GM19395 (cell line): ENCODE results near the gene TKT.
"Not testable (repeated sequence)": the region's sequence is repeated elsewhere in the genome, so short reads cannot be mapped to it uniquely, and the experiment has no call there.

ENCODE experiments used
- ATAC-seq: cut with Tn5 transposase; IDR thresholded peaks from one replicate; pipeline ENCODE4 v1.9.1; 2021; ENCODE audit warnings: mild to moderate bottlenecking, moderate library complexity; ENCODE audit not compliant: unreplicated experiment

TKT gene, protein sequence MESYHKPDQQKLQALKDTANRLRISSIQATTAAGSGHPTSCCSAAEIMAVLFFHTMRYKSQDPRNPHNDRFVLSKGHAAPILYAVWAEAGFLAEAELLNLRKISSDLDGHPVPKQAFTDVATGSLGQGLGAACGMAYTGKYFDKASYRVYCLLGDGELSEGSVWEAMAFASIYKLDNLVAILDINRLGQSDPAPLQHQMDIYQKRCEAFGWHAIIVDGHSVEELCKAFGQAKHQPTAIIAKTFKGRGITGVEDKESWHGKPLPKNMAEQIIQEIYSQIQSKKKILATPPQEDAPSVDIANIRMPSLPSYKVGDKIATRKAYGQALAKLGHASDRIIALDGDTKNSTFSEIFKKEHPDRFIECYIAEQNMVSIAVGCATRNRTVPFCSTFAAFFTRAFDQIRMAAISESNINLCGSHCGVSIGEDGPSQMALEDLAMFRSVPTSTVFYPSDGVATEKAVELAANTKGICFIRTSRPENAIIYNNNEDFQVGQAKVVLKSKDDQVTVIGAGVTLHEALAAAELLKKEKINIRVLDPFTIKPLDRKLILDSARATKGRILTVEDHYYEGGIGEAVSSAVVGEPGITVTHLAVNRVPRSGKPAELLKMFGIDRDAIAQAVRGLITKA

DNA sequence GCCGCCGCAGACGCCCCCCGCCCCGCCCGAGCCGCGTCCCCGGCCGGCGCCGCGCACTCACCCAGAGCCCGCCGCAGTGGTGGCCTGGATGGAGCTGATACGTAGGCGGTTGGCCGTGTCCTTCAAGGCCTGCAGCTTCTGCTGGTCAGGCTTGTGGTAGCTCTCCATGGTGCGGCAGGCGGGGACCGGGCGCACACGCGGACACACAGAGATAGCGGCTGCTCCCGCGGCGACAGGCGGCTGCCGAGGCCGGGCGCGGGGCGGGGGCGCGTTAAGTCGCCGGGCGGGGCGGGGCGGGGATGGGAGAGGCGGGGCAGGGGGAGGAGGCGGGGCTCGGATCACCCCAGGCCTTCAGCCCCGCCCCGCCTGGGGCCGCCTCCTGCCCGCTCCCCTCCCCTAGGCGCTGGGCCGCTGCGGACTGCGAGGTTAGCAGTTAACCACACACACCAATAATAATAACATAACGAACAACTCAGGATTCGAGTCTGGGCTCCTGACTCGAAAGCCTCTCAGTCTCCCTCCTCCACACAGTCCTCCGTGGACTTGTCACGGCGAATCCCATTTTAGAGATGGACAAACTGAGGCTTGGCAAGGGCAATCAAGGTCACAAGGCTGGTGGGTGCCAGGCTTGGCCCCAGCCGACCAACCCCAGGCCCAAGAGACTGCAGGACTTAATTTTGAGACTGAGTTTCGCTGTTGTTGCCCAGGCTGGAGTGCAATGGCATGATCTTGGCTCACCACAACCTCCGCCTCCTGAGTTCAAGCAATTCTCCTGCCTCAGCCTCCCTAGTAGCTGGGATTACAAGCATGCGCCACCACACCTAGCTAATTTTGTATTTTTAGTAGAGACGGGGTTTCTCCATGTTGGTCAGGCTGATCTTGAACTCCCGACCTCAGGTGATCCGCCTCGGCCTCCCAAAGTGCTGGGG is at the start of gene TKT:
Gene TKT (minus strand): TSS at position 248 of the 929 bp plus-strand sequence. CDS start 80 bp downstream, at position 168.
- ATAC-seq = peak; percentile 52

DNA sequence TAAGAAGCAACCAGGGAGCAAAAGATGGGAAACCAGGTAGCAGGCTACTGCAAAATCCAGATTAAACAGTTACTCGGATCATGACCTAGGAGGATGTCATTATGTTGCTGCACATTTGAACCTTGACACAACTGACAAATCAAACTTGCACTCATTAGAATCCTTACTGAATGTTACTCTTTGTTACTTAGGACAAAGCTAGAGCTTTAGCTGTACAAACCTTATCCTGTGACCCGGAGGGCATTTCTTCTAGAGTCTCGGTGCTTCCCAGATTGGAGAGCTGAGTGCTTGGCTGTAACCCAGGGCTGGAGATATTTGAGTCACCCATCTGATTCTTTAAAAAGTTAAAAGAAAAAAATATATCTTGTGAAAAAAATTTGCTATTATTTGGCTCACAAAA is 48.1 kb upstream of the TKT start:
- ATAC-seq = no peak

DNA sequence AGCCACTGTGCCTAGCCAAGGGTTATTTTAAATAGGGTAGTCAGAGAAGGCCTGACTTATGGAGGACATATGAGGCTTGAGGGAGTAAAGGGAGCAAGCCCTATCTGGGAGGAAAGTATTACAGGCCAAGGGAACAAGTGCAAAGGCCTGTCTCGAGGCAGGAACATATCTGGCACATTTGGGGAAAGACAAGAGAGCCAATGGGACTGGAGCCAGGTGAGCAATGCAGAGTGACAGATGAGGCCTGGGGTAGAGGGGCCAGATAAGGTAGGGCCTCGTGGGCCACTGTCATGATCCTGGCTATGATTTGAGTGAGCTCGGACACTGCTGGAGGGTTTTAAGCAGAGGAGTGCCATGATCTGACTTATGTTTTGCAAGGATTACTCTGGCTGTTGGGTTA is 47.7 kb upstream of the TKT start:
- ATAC-seq = no peak

DNA sequence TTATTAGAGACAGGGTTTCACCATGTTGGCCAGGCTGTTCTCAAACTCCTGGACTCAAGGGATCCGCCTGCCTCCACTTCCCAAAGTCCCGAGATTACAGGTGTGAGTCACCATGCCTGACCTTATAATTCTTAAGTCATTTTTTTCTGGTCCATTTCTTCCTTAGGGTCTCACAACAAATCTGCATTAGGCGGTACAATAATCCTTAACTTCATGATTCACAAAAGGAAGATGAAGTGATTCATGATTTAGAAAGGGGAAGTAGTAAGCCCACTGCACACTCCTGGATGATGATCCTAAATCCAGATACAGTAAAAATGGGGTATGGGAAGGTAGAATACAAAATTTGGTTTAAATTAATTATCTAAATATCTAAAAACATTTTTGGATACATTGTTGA is 45.0 kb upstream of the TKT start:
- ATAC-seq = no peak

DNA sequence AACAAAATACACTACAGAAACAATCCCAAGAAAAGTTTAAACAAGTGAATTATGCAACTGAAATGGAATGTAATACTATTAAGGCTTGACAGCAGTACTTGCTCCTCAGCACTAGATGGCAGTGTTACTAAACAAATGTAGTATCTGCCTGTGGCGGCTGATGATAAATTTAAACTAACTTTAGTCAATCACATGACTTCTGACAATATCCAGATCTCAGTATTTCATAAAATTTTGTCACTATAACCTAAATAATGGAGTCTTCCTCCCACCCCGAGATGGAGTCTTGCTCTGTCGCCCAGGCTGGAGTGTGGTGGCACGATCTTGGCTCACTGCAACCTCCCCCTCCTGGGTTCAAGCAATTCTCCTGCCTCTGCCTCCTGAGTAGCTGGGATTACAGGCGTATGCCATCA is 43.8 kb upstream of the TKT start:
- not testable (repeated sequence) for ATAC-seq

DNA sequence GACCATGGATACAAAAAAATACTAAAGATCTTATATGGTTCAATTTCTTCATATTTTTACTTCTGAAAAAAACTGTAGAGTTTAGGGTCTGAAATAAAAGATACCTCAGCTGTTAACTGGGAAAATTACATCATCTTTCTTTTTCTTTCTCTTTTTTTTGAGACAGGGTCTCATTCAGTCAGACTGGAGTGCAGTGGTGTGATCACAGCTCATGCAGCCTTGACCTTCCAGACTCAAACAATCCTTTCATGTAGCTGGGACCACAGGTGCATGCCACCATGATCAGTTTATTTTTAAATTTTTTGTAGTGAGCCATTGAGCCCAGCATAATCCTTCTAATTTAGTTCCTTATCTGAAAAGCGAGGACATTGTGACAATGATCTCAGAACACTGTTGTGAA is 39.6 kb upstream of the TKT start:
- ATAC-seq = no peak

DNA sequence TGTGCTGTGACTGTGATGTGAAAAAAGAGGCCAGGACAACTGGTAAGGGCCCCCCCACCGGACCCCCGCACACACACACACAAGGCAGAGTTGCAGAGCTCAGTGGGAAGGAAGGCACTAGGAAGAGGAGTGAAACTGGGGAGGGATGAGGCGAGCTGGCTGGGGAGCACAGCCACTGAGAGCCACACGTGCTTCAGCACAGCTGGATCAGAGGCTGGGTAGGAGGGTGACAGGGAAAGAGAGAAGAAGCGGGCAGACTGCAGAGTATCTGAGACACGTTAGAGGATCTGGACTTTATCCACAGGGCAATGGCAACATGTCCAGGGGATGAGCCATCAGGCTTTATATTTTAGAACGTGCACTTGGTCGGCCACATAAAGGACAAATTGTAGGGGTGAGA is 38.0 kb upstream of the TKT start:
- no peak for ATAC-seq

DNA sequence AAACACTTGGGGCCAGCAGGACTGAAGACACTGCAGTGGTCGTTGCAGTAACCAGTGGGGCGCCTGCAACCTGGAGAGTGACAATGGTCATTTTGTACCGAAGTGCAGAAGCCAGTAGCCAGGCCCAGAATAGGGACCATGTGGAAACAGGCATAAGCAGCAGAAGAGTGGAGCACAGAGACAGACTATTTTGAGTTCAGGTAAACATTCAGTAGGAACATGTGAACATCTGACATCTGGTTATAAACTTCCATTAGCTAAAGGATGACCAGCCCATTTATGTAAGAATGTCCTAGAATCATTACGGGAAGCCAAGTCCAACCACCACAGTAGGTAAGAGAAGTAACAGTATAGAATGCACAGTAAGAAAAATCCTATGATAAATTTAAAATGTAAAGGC is 32.4 kb upstream of the TKT start:
- no peak for ATAC-seq

DNA sequence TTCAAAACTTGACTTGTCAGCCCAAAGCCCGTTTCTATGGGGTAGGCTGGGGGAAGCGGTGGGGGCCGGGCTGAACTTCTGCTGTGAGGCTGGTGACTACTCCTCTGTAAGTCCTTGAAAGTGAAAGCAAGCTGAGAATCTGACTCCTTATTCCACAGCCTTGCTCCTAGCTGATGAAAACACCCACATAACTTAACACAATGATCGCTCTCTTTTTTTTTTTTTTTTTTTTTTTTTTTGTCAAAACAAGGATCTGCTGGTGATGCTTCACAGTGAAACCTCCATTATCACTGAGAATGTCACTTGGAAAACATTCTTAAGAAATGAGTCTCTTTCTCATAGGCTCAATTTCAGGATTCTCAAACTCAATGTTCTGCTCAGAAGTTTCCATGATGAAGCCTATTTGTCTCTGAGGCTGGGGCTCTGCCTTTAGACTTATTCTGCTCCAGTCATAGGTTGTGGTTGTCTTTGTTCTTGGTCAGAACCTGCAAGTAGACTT is 31.4 kb upstream of the TKT start:
- no peak for ATAC-seq

DNA sequence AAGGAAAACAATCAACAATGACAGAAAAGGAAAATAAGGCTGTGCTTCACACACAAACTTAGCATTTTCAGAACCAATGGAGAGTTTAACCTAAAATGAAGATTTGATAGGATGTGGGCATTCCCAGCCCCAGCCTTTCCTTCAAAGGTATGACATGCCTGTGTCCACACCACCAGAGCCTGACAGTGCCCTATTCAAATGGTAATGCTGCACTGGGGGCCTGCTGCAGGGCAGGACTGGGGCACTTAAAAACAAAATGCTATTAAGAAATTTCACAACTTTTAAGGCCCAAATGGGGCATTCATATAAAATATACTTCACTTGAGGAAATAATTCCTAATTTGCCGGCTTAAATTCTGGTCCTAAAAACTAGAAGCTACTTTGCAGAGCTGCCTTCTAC is 30.9 kb upstream of the TKT start:
- no peak for ATAC-seq

DNA sequence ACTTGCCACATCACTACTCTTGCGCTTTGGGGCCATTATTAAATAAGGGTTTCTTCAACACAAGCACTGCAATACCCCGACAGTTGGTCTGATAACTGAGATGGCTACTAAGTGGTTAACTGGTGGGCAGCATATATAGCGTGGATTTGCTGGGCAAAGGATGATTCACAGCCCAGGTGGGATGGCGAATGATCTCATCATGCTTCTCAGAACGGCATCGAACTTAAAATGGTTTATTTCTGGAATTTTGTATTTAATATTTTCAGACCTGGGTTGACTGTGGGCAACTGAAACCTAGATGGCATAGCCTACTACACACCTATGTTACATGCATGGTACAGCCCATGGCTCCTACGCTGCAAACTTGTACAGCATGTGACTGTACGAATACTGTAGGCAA is 26.8 kb upstream of the TKT start:
- ATAC-seq = no peak

DNA sequence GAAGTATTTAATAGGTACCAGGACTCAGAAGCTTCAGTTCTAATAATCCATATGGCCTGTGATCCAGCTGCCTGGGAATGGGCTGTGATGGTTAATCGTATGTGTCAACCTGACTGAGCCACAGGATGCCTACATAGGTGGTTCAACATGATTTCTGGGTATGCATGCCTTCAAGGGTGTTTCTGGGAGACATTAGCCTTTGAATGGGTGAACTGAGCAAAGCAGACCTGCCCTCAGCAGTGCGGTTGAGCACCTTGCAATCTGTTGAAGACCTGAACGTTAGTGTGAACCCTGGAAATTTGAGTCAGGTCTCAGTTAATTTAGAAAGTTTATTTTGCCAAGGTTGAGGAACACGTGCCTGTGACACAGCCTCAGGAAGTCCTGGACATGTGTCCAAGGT is 22.8 kb upstream of the TKT start:
- no peak for ATAC-seq

DNA sequence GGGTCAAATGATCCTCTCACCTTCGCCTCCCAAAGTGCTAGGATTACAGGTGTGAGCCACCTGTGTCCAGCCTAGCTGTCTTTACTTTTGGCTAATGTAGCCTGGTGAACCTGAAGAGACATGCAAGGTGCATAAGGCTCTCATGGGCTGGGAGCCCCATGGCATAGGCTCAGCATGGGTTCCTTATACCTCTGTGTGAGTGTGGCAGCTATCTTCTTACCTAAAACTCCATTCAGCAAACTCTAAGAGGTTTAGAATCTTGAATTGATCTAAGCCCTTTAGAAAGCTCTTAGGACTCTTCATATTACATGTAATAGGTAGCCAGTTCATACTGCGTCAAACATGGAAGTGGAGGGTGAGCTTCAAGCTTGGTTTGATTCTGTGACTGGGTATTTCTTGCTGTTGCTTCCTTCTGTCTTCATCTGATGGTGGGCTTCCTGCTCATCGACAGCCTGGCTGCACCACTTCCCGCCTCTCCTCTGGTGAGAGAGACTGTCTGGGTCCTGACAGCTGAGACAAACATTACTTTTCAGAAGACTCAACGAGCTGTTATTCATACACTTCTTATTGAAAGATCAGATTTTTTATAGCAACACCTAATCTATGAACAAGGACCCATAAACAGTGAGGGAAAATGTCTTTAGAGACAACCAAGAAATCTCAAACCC is 19.2 kb upstream of the TKT start:
- ATAC-seq = no peak

DNA sequence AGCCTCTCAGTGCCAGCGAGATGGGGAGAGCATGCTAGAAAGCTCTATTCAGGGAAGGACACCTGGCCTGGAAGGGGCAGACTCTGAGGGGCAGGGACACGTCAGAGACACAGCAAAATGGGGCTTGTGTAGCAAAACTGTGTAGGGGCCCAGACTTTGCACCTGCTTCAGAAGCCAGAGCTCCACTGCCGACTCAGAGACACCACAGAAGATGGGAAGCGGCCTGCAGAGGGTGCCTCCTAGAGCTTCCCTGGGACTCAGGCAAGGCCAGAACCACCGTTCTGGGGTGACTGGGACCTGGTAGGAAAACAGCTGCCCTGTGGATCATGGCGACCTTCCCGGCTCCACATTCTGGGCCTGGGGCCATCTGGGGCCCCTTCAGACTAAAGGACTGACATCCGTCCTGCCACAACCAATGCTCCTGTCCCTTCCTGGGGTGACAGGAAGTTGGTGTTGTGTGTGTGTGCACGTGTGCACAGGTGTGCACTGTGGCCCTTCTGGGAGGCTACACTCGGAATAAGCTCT is 17.4 kb upstream of the TKT start:
- ATAC-seq = no peak

DNA sequence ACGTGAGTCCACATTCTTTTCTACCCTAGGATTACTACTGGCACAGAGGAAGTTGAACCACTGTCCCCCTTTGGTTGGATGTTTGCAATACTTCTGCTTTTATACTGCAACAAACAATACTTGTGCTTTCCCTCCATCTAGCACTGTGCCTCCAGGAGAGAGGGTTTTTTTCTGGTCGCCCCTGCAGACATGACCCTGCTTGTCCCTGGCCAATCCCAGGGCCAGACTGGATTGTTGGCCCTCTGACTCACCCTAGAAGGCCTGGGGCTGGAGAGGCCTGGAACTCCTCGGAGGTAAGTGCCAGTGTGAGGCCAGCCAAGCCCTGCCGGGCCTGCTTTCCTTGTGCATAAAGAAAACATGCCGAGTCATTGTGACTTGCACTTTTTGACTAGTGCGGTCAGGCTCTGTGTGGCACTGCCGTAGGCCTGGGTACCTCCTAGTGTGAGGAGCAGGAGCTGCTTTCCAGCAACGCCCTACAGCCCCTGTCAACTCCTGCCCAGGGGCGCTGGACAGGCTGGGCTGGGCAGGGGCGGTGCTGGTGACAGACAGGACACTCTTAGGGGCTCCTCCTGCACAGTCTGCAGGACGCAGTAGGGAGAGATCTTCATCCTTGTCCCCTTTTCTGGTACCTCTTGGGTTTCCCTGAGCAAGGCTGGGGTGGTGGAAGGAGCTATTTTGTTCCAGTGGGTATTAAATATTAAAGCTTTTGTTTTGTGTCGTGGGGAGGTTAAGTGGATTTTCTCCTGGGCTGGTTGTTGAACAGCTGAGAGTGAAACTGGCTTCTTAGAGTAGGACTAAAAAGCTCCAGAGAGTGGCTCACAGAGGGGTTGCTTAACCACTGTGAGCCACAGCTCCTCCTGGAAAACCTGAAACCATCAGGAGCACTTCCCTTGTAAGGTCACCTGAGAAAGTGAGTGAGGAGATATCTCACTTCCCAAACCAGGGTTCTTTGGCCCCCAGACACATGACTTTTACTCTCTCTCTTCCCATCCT is 14.4 kb upstream of the TKT start:
- peak; percentile 79 for ATAC-seq

DNA sequence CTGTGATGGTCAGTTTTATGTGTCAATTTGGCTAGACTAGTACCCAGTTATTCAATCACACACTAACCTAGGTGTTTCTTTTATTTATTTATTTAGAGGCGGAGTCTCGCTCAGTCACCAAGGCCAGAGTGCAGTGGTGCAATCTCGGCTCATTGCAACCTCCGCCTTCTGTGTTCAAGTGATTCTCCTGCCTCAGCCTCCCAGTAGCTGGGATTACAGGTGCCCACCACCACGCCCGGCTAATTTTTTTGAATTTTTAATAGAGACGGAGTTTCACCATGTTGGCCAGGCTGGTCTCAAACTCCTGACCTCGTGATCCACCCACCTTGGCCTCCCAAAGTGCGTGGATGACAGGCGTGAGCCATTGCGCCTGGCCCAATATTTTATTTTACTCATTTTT is 13.4 kb upstream of the TKT start:
- ATAC-seq = not testable (repeated sequence)

DNA sequence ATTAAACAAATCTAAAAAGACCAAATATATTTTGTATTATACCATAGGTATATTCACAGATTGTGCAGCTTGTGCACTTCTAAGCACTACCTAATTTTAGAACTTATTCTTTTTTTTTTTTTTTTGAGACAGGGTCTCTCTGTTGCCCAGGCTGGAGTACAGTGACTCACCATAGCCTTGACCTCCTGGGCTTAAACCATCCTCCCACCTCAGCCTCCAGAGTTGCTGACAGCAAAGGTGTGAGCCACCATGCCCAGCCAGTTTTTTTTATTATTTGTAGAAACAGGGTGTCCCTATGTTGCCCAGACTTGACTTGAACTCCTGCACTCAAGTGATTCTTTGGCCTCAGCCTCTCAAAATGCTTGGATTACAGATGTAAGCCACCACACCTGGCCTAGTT is 11.9 kb upstream of the TKT start:
- no peak for ATAC-seq

DNA sequence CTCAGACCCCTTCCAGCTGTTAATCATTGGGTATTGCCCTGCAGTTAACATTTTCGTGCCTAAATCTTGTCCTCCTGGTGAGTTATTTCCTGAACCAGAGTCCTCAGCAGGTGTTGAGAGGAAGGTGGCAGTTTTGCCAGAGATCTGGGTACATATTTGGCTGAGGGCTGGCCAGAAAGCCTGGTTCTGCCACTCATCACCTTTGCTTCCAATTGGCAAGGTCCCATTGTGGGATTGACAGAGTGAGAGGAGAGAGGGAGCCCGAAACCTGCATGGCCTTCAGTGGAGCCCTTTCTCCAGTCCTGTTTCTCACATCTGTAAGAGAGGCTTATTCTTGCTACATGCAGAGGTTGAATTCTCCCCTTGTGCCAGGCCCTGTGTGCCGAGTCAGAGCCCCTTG is 8.9 kb upstream of the TKT start:
- no peak for ATAC-seq

DNA sequence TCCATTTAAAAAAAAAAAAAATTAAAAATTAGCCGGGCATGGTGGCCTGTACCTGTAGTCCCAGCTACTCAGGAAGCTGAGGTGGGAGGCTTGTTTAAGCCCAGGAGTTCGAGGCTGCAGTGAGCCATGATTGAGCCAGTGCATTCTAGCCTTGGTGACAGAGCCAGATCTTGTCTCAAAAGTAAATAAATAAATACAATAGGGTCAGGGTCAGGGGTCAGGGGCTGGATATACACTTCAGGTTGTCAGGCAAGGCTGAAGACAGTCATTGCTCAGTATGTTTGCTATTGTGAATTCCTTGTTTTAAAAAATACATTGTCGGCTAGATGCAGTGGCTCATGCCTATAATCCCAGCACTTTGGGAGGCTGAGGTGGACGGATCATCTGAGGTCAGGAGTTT is 8.1 kb upstream of the TKT start:
- ATAC-seq = no peak
